ENCODE results near the gene SMYD3.
A peak's percentile ranks its signal among the peaks of the same experiment; 100 is the strongest.

SMYD3 gene

GRCh38 chr1:246279402-246279801, 227.7 kb downstream of the SMYD3 start:
- H4K20me1 ChIP-seq (ENCODE audit: insufficient read depth, low read length, poor library complexity, severe bottlenecking) = no peaks in the 10 kb centered on the region
- H3K79me2 ChIP-seq (ENCODE audit: insufficient read depth, low read length) = peaks cover 4% of the 10 kb centered on the region; the same call in 1 of the 2 replicates
- H3K9ac ChIP-seq (ENCODE audit: low read depth, low read length, poor library complexity, severe bottlenecking) = peak overlapping the region; percentile 5
- no peaks in the 10 kb centered on the region for H3K9me2 ChIP-seq (replicated peaks; ENCODE audit: low read depth, low read length)
- H3K36me3 ChIP-seq (ENCODE audit: insufficient read depth, low read length) = no peaks in the 10 kb centered on the region
- H3K4me2 ChIP-seq (ENCODE audit: low read depth, low read length, poor library complexity, severe bottlenecking) = no peak overlapping the region
- H3K4me1 ChIP-seq (ENCODE audit: insufficient read depth, low read length, poor library complexity, severe bottlenecking) = peaks cover 41% of the 10 kb centered on the region
- H3K9me3 ChIP-seq (ENCODE audit: insufficient read depth, low read depth, low read length) = no peaks in the 10 kb centered on the region
- no peaks in the 10 kb centered on the region for H3K27me3 ChIP-seq (ENCODE audit: insufficient read depth, low read length, poor library complexity, severe bottlenecking)
- TF ChIP-seq EZH2phosphoT487 (IDR thresholded peaks at IDR 0.05; ENCODE audit: borderline replicate concordance) (no peak), CTCF (conservative IDR thresholded peaks at IDR 0.05; ENCODE audit: low read length) (no peak)
- peaks cover 4% of the 10 kb centered on the region; the same call in 1 of the 2 replicates for H3F3A ChIP-seq (ENCODE audit: low read depth)
- no peak overlapping the region for H2AFZ ChIP-seq (ENCODE audit: low read length)
- no peak overlapping the region for H3K4me3 ChIP-seq (ENCODE audit: low read length, poor library complexity, severe bottlenecking)

GRCh38 chr1:246278371-246278770, 228.7 kb downstream of the SMYD3 start:
- H3K9me3 ChIP-seq (ENCODE audit: insufficient read depth, low read depth, low read length) = no peaks in the 10 kb centered on the region

GRCh38 chr1:246275036-246275435, 232.0 kb downstream of the SMYD3 start:
- peaks cover 7% of the 10 kb centered on the region; the same call in 1 of the 2 replicates for H3F3A ChIP-seq (ENCODE audit: low read depth)
- no peak overlapping the region for H3K4me3 ChIP-seq (ENCODE audit: low read length, poor library complexity, severe bottlenecking)
- H3K9ac ChIP-seq (ENCODE audit: low read depth, low read length, poor library complexity, severe bottlenecking) = peak overlapping the region; percentile 51
- H3K27me3 ChIP-seq (ENCODE audit: insufficient read depth, low read length, poor library complexity, severe bottlenecking) = no peaks in the 10 kb centered on the region
- no peaks in the 10 kb centered on the region for H3K9me3 ChIP-seq (ENCODE audit: insufficient read depth, low read depth, low read length)
- H3K36me3 ChIP-seq (ENCODE audit: insufficient read depth, low read length) = no peaks in the 10 kb centered on the region; the same call in 1 of the 2 replicates
- H3K4me1 ChIP-seq (ENCODE audit: insufficient read depth, low read length, poor library complexity, severe bottlenecking) = peaks cover 55% of the 10 kb centered on the region
- no peak overlapping the region for H3K4me2 ChIP-seq (ENCODE audit: low read depth, low read length, poor library complexity, severe bottlenecking)
- peaks cover 4% of the 10 kb centered on the region; the same call in 1 of the 2 replicates for H3K79me2 ChIP-seq (ENCODE audit: insufficient read depth, low read length)
- no peaks in the 10 kb centered on the region for H3K9me2 ChIP-seq (replicated peaks; ENCODE audit: low read depth, low read length)
- no peak overlapping the region for H2AFZ ChIP-seq (ENCODE audit: low read length)
- TF ChIP-seq EZH2phosphoT487 (IDR thresholded peaks at IDR 0.05; ENCODE audit: borderline replicate concordance) = no peak
- no peak for TF ChIP-seq CTCF (conservative IDR thresholded peaks at IDR 0.05; ENCODE audit: low read length)
- no peaks in the 10 kb centered on the region for H4K20me1 ChIP-seq (ENCODE audit: insufficient read depth, low read length, poor library complexity, severe bottlenecking)

More at GRCh38 chr1:246278371-246278770, 228.7 kb downstream of the SMYD3 start:
- H3K4me2 ChIP-seq (ENCODE audit: low read depth, low read length, poor library complexity, severe bottlenecking) = no peak overlapping the region
- H3F3A ChIP-seq (ENCODE audit: low read depth) = peaks cover 7% of the 10 kb centered on the region; the same call in 1 of the 2 replicates
- H2AFZ ChIP-seq (ENCODE audit: low read length) = no peak overlapping the region
- H3K9me2 ChIP-seq (replicated peaks; ENCODE audit: low read depth, low read length) = no peaks in the 10 kb centered on the region
- peaks cover 4% of the 10 kb centered on the region; the same call in 1 of the 2 replicates for H3K79me2 ChIP-seq (ENCODE audit: insufficient read depth, low read length)
- H3K27me3 ChIP-seq (ENCODE audit: insufficient read depth, low read length, poor library complexity, severe bottlenecking) = no peaks in the 10 kb centered on the region
- no peak overlapping the region for H3K4me3 ChIP-seq (ENCODE audit: low read length, poor library complexity, severe bottlenecking)
- peak overlapping the region; percentile 46 for H3K9ac ChIP-seq (ENCODE audit: low read depth, low read length, poor library complexity, severe bottlenecking)
- TF ChIP-seq CTCF (conservative IDR thresholded peaks at IDR 0.05; ENCODE audit: low read length) = no peak
- TF ChIP-seq EZH2phosphoT487 (IDR thresholded peaks at IDR 0.05; ENCODE audit: borderline replicate concordance) = no peak
- H4K20me1 ChIP-seq (ENCODE audit: insufficient read depth, low read length, poor library complexity, severe bottlenecking) = no peaks in the 10 kb centered on the region
- H3K36me3 ChIP-seq (ENCODE audit: insufficient read depth, low read length) = no peaks in the 10 kb centered on the region
- peaks cover 47% of the 10 kb centered on the region for H3K4me1 ChIP-seq (ENCODE audit: insufficient read depth, low read length, poor library complexity, severe bottlenecking)

Data from Loucy (cell line).